CD4-positive, CD25-positive, alpha-beta regulatory T cell (primary cell): ENCODE results near the gene TSSK6. TPM values are rescaled to one million over a fixed set of nuclear protein-coding genes. Genes with fewer than 3 reads are reported as not detected.

Experiments
- ATAC-seq, 2 donors: fragments of 150-1000 bp; cut with Tn5 transposase; one replicate each; pipeline ENCODE4 v1.10.0; 2021; ENCODE audit warnings: low read depth in 2 of 2, moderate number of reproducible peaks in 2 of 2, moderate library complexity in 1 of 2
- DNase-seq, 3 donors: peaks; one replicate each; pipeline versions ENCODE4 v3.0.0 to v3.0.0-alpha.2; 2012 to 2022; ENCODE audit warnings: mixed read lengths in 1 of 3
- H3K27ac ChIP-seq: one replicate; pipeline ENCODE4 v1.7.0; 2013; ENCODE audit warnings: mild to moderate bottlenecking, low read length; ENCODE audit not compliant: insufficient read depth, poor library complexity, severe bottlenecking
- H3K27me3 ChIP-seq: one replicate; pipeline ENCODE4 v1.7.0; 2013; ENCODE audit warnings: low read length; ENCODE audit not compliant: control insufficient read depth, insufficient read depth
- H3K36me3 ChIP-seq: one replicate; pipeline ENCODE4 v1.7.0; 2013; ENCODE audit warnings: mild to moderate bottlenecking, low read length, moderate library complexity; ENCODE audit not compliant: control insufficient read depth, insufficient read depth
- H3K4me1 ChIP-seq: 2 replicates; pipeline ENCODE4 v1.7.0; 2013; ENCODE audit warnings: mild to moderate bottlenecking, low read length; ENCODE audit not compliant: insufficient read depth, control insufficient read depth, poor library complexity, severe bottlenecking
- H3K4me3 ChIP-seq: one replicate; pipeline ENCODE4 v1.7.0; 2013; ENCODE audit warnings: low read depth, mild to moderate bottlenecking, low read length, moderate library complexity
- H3K9me3 ChIP-seq, 2 experiments: 1 replicate in 1 of 2; 2 replicates in 1 of 2; pipeline ENCODE4 v1.7.0; 2013; ENCODE audit warnings: low read length in 2 of 2, mild to moderate bottlenecking in 1 of 2, moderate library complexity in 1 of 2; ENCODE audit not compliant: control insufficient read depth in 2 of 2
- H3K27ac Mint-ChIP-seq, 3 donors: one replicate each; pipeline ENCODE4 v1.8.0; 2020 to 2022; ENCODE audit warnings: mild to moderate bottlenecking in 3 of 3, mixed read lengths in 3 of 3, moderate library complexity in 2 of 3
- H3K27me3 Mint-ChIP-seq: one replicate; pipeline ENCODE4 v1.8.0; 2022; ENCODE audit warnings: mild to moderate bottlenecking, mixed read lengths
- H3K36me3 Mint-ChIP-seq: one replicate; pipeline ENCODE4 v1.8.0; 2020; ENCODE audit warnings: mixed read lengths
- H3K4me1 Mint-ChIP-seq, 4 donors: one replicate each; pipeline ENCODE4 v1.8.0; 2020 to 2022; ENCODE audit warnings: mixed read lengths in 4 of 4, mild to moderate bottlenecking in 1 of 4
- H3K4me3 Mint-ChIP-seq, 4 donors: one replicate each; pipeline ENCODE4 v1.8.0; 2020 to 2022; ENCODE audit warnings: mild to moderate bottlenecking in 4 of 4, mixed read lengths in 4 of 4, moderate library complexity in 3 of 4
- H3K9me3 Mint-ChIP-seq, 7 donors: one replicate each; pipeline ENCODE4 v1.8.0; 2020 to 2022; ENCODE audit warnings: mixed read lengths in 7 of 7, mild to moderate bottlenecking in 3 of 7, moderate library complexity in 2 of 7
- polyA plus RNA-seq, 4 donors: library from polyadenylated mRNA; unstranded; fragments of 300-500 nt; fragmentation: Illumina TruSeq; gene quantifications; one replicate each; pipeline ENCODE4 v1.2.3, GENCODE V29; 2021
- total RNA-seq: library from RNA; stranded (reverse); gene quantifications from one replicate; pipeline ENCODE4 v1.2.3, GENCODE V29; 2022

Gene TSSK6
- total and polyA plus RNA-seq, 5 donors from 2014 or later: 1.6 to 6.2 (median 2.0) TPM

- peak overlapping the region; percentile 30 for H3K27ac ChIP-seq
- H3K27ac Mint-ChIP-seq: peak overlapping the region; percentile 74 to 99 (median 86)
- no peaks in the 10 kb centered on the region for H3K27me3 Mint-ChIP-seq
- H3K4me3 Mint-ChIP-seq: peak overlapping the region in 2 of 4 donors; percentile 7 to 10
- ATAC-seq (no peak), DNase-seq (no peak)
- H3K9me3 Mint-ChIP-seq: no peaks in the 10 kb centered on the region
- H3K9me3 ChIP-seq: no peaks in the 10 kb centered on the region
- H3K4me3 ChIP-seq: no peak overlapping the region
- H3K36me3 Mint-ChIP-seq: peaks cover 14% of the 10 kb centered on the region
- peaks cover 22% of the 10 kb centered on the region for H3K36me3 ChIP-seq
- no peaks in the 10 kb centered on the region for H3K27me3 ChIP-seq
- H3K4me1 Mint-ChIP-seq: peaks cover 10 to 72% (median 28%) of the 10 kb centered on the region in 4 donors
- peaks cover 48% of the 10 kb centered on the region for H3K4me1 ChIP-seq
These were observed 30.0 kb downstream of the TSSK6 start for GRCh38 chr19:19485161-19485997.

GRCh38 chr19:19482809-19483596, 32.3 kb downstream of the TSSK6 start:
- no peaks in the 10 kb centered on the region for H3K27me3 Mint-ChIP-seq
- Histone ChIP-seq H3K4me1 (peaks cover 26% of the 10 kb centered on the region), H3K4me3 (no peak overlapping the region), H3K9me3 (no peaks in the 10 kb centered on the region), H3K27me3 (no peaks in the 10 kb centered on the region), H3K27ac (no peak overlapping the region), H3K36me3 (peaks cover 33% of the 10 kb centered on the region)
- H3K27ac Mint-ChIP-seq: peak overlapping the region; percentile 75 to 93 (median 89)
- H3K4me3 Mint-ChIP-seq: no peak overlapping the region
- no peak for ATAC-seq
- no peak for DNase-seq
- H3K36me3 Mint-ChIP-seq: peaks cover 21% of the 10 kb centered on the region
- no peaks in the 10 kb centered on the region for H3K9me3 Mint-ChIP-seq
- peaks cover 0 to 63% (median 31%) of the 10 kb centered on the region in 4 donors for H3K4me1 Mint-ChIP-seq

- Histone ChIP-seq H3K4me3 (no peak overlapping the region), H3K27ac (no peak overlapping the region), H3K27me3 (no peaks in the 10 kb centered on the region), H3K36me3 (peaks cover 33% of the 10 kb centered on the region), H3K9me3 (no peaks in the 10 kb centered on the region), H3K4me1 (peaks cover 35% of the 10 kb centered on the region)
- DNase-seq (no peak), ATAC-seq (no peak)
- Mint-ChIP-seq H3K27me3 (no peaks in the 10 kb centered on the region), H3K36me3 (peaks cover 26% of the 10 kb centered on the region), H3K4me1 (peaks cover 14 to 65% (median 47%) of the 10 kb centered on the region in 4 donors), H3K27ac (peak overlapping the region; percentile 73 to 84 (median 75)), H3K4me3 (no peak overlapping the region), H3K9me3 (no peaks in the 10 kb centered on the region)
These were observed 34.7 kb downstream of the TSSK6 start for GRCh38 chr19:19480688-19481087.

GRCh38 chr19:19477705-19478383, 37.5 kb downstream of the TSSK6 start:
- peaks cover 52% of the 10 kb centered on the region for H3K4me1 ChIP-seq
- H3K9me3 ChIP-seq: no peaks in the 10 kb centered on the region
- no peak overlapping the region for H3K4me3 Mint-ChIP-seq
- H3K27me3 Mint-ChIP-seq: no peaks in the 10 kb centered on the region
- no peaks in the 10 kb centered on the region for H3K27me3 ChIP-seq
- H3K4me3 ChIP-seq: no peak overlapping the region
- H3K27ac Mint-ChIP-seq: peak overlapping the region; percentile 79 to 92 (median 91)
- H3K36me3 ChIP-seq: peaks cover 31% of the 10 kb centered on the region
- H3K4me1 Mint-ChIP-seq: peaks cover 19 to 77% (median 60%) of the 10 kb centered on the region in 4 donors
- peaks cover 33% of the 10 kb centered on the region for H3K36me3 Mint-ChIP-seq
- H3K27ac ChIP-seq: no peak overlapping the region
- DNase-seq (no peak), ATAC-seq (no peak)
- H3K9me3 Mint-ChIP-seq: peaks cover 0 to 2% (median 0%) of the 10 kb centered on the region in 7 donors

- Mint-ChIP-seq H3K36me3 (peaks cover 35% of the 10 kb centered on the region), H3K4me3 (peak overlapping the region in 3 of 4 donors; percentile 59 to 79 (median 61)), H3K9me3 (peaks cover 0 to 2% (median 0%) of the 10 kb centered on the region in 7 donors), H3K27ac (peak overlapping the region; percentile 79 to 97 (median 91)), H3K27me3 (no peaks in the 10 kb centered on the region), H3K4me1 (peaks cover 19 to 88% (median 70%) of the 10 kb centered on the region in 4 donors)
- Histone ChIP-seq H3K4me3 (no peak overlapping the region), H3K27me3 (no peaks in the 10 kb centered on the region), H3K36me3 (peaks cover 27% of the 10 kb centered on the region), H3K4me1 (peaks cover 64% of the 10 kb centered on the region), H3K27ac (peak overlapping the region; percentile 53), H3K9me3 (no peaks in the 10 kb centered on the region)
- ATAC-seq: no peak
- DNase-seq: no peak
These were observed 39.2 kb downstream of the TSSK6 start for GRCh38 chr19:19475849-19476828.

GRCh38 chr19:19475015-19475765, 40.2 kb downstream of the TSSK6 start:
- peaks cover 0 to 4% (median 0%) of the 10 kb centered on the region in 7 donors for H3K9me3 Mint-ChIP-seq
- peak overlapping the region; percentile 53 for H3K27ac ChIP-seq
- peaks cover 35% of the 10 kb centered on the region for H3K36me3 Mint-ChIP-seq
- DNase-seq: no peak
- peak overlapping the region in 3 of 4 donors; percentile 38 to 84 (median 61) for H3K4me3 Mint-ChIP-seq
- H3K4me1 Mint-ChIP-seq: peaks cover 19 to 88% (median 72%) of the 10 kb centered on the region in 4 donors
- peaks cover 60% of the 10 kb centered on the region for H3K4me1 ChIP-seq
- no peaks in the 10 kb centered on the region for H3K27me3 ChIP-seq
- no peak overlapping the region for H3K4me3 ChIP-seq
- peak overlapping the region; percentile 91 to 97 (median 93) for H3K27ac Mint-ChIP-seq
- peaks cover 21% of the 10 kb centered on the region for H3K36me3 ChIP-seq
- no peak for ATAC-seq
- H3K27me3 Mint-ChIP-seq: no peaks in the 10 kb centered on the region
- H3K9me3 ChIP-seq: no peaks in the 10 kb centered on the region
